ENCODE measurements around the gene KRT78.
"Not testable (repeated sequence)": the region's sequence is repeated elsewhere in the genome, so short reads cannot be mapped to it uniquely, and the experiment has no call there.

KRT78 gene

DNA sequence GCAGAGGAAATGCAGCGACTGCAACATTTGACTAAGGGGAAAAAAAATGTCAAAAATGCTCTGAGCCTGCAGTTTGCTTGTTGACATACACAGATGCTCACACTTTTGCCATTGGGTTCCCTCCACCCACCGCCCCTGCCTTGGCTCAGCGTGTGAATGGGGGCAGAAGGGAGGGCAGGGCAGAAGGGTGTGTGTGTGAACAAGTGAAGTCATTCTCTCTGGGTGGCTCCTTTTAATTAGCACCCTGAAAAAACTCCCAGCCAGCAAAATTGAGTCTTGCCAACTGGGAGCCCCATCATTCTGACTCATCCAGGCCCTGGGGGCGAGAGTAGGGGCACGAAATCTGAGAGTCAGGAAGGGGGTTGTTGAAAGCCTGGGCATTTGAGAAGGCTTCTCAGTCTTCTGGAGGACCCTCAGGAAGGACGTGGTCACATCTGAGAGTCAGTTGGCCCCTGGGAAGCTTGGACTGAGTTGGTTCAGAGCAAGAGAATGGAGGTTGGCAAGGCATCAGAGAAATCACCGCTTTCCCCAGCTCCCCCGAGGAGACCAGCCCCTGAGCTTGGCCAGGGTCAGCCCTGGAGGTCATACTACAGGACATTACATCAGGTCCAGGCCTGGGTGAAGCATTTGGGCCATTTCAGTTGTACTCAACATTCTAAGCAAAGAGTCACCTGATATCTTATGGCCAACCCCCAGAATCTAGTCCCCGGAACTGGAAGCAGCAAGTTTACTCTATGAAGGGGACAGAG is 22.7 kb upstream of the KRT78 start:
- DNase-seq: no peak

DNA sequence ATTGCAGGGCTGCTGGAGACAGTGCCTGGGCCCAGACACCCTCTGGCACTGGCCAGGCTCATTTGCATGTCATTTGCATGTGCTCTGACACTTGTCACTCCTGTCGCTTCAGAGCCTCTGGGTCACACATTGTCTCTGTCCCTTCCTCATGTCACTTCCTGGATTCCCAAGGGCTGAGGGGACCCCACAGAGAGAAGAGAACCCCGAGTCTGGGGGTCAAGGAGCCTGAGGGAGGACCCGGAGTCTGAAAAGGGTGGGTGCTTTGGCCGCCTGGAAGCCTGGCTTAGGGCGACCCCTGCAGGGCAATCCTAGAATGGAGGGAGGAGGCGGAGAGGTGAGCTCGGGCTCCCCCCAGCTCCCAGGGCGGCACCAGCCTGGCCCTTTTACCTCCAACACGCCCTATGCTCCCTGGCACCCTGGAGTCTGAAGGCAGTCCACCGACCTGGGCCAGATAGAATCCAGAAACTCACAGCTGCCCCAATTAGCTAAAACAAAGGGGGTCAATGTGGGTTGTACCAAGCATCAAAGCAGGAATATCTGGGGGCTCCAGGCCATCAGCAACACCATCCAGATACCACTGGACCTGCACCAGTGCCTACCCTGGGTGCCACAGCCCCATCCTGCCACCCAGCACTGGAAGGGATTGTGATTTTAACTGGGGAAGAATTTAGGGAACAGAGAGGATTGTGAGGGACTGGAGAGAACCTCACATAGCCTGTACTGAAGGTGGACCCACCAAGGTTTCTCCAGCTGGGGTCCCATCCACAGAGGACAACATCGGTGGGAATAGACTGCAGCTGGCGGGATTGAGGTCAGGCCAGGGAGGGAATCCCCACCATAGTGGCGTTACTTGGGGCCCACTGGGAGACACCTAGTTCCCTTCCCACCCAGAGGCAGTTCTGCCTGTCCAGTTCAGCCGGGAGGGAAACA is 21.8 kb upstream of the KRT78 start:
- no peak for DNase-seq

DNA sequence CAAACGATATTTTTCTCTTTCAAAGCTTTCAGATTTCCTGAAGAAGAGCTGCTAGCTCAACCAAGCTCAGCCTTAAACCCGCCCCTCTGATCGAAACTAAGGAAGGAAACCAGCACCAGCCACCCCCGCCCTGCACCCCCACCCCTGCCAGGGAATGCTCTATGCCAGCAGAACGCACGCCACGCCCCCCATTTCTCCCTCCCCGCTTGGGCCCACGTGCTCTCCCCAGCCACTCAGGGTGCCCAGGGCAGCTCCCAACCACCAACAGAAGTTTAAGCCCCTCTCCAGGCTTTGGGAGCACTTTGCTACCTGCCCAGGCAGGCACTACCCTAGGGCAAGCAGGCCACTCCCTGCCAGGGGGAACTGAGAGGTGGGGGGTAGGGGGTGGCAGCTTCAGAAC is 18.8 kb upstream of the KRT78 start:
- no peak for DNase-seq

DNA sequence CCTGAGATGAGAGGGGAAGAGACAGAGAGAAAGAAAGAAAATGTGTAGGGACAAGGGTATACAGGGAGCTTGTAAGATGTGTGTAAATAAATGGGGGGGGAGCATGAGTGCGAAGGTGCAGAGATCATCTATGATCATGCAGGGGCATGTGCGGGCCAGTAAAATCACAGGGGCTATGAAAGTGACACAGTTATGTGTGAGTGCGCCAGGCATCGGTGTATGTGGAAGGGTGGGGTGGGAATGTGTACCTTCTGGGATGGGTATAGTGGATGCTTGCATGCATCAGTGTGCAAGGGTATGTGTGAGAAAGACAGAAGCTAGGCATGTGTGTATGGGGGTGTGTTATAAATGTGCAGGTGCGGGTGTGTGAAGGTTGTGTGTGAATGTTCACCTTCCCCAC is 18.4 kb upstream of the KRT78 start:
- no peak for DNase-seq

DNA sequence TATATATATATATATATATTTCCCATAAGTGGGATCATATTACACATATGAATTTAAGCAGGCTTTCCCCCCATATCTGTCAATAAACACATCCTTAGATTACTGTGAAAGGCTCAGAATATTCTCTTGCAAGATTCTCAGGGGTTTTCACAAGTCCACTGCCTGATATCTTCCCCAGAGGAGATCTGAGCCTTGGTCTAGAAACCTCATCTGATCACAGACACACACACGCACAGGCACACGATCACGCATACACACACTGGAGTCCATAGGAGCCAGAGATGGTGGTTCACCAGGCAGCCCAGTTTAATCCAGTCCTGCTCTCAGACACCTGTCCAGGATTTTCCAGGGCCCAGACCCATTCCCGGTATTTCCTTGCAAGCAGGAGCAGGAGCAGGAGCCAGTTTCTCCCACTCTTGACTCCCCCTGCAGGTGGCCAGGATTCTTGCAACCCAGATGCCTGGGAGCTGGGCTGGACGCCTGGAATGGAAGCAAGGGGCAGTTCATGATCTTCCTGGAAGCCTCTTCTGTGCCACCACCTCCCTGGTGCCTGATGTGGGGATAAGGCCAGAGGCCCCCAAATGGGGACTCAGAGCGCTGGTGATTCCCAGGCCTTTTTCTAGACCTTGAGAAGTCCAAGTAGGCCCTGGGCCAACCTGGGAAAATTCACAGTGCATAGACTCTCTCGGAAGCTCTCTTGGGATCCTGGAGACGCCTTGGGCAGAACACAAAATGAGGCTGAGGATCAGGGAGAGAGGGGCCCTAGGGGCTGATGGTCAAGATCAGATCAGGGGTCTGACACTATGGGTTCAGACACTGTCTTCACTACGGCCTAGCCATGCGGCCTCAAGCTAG is 16.5 kb upstream of the KRT78 start:
- DNase-seq: peak; percentile 83

DNA sequence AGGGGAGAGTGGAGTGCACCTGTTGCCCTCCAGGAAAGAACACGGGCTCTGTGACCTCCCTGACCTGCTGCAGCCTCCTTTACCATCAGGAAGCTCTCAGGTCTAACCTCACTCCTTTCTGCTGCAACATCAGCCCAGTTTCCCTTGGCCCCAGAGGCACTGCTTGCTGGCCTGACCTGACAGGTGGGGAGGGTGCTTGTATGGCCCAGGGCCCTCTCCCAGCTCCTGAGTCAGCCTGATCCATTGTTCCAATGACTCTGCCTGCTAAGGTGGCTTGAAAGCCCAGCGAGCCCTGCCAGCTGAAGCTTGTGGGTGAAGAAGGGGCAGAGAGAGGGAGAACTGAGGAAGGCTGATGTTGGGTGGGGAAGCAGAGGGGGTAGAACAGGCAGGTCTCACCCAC is 13.2 kb upstream of the KRT78 start:
- no peak for DNase-seq

DNA sequence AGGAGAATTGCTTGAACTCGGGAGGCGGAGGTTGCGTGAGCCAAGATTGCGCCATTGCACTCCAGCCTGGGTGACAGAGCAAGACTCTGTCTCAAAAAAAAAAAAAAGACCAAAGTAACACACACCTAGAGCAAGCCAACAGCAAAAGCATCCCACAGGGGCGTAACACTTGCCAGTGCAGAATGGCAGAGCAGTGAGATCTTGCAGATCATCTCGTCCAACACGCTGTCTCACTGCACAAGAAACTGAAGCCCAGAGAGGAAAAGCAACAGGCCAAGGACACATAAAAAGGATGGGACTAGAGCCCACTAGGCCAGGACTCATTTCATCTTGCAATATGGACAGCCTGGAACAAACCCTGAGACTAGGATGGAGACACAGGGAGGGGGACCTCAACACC is 12.7 kb upstream of the KRT78 start:
- no peak for DNase-seq

DNA sequence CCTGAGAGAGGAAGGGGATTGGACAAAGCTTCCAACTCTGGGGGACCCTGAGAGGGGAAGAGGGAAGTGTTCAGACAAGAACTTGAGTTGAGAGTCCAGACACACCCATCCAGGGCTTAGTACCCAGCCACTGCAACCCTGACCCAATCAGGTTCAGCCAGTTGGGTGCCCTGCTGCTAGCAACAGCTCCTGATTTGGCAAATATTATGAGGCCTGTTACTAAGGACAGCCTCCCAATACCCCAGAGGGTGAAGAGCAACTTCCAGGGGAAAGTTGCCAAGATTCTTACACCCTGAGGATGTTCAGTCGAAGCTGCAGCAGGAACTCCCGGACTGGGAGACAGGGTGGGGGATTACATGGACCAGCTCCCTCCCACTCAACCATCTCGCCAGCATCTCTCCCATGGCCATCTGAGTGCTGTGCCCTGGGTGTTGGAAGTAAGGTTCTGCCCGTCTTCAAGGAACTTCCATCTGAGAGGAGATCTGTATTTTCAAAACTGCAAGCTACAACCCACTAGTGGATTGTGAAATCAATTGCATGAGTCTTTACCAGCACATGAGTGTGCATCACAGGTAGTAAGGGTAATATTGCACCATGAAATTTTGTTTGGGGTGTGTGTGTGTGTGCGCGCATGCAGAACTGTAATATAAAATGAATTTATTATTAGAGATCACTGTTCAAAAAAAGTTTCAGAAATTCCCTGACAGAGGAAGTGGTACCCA is 11.5 kb upstream of the KRT78 start:
- no peak for DNase-seq

DNA sequence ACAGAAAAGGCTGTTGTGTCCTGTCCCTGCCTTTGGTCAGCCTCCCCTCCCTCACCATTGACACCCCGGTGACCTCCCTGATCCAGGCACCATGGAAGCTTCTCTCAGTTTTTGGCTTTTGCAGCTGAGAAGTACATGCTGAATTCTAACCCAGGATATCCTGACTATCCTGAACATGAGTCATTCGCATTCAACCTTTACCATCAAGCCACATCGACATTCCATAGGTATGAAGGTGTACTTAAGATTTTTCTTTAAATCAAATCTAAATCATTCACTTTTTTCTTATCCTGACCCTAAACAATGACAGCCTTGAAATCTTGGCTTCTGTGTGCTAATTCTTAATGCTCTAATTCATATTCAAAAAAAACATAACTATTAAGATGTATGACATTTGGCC is 8.7 kb upstream of the KRT78 start:
- no peak for DNase-seq

DNA sequence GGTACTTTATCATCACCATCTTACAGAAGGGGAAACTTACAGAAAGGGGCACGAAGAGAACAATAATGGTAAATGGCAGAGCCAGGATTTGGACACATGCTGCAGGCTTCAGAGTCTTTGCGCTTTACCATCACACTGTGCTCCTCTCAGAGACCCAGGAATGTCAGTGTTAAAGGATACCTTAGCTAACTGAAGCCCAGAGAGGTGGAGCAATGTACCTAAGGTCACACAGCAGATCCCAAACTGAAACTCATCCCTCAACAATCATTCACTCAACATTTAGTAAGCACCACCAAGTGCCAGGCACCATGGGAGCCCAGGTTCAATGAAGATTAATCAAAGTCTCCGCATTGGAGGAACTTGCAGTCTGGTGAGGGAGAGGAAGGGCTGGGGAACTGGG is 8.0 kb upstream of the KRT78 start:
- no peak for DNase-seq

DNA sequence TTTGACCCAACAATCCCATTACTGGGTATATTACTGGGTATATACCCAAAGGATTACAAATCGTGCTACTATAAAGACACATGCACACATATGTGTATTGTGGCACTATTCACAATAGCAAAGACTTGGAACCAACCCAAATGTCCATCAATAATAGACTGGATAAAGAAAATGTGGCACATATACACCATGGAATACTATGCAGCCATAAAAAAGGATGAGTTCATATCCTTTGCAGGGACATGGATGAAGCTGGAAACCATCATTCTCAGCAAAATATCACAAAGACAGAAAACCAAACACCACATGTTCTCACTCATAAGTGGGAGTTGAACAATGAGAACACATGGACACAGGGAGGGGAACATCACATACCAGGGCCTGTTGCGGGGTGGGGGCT is 7.3 kb upstream of the KRT78 start:
- DNase-seq: not testable (repeated sequence)

DNA sequence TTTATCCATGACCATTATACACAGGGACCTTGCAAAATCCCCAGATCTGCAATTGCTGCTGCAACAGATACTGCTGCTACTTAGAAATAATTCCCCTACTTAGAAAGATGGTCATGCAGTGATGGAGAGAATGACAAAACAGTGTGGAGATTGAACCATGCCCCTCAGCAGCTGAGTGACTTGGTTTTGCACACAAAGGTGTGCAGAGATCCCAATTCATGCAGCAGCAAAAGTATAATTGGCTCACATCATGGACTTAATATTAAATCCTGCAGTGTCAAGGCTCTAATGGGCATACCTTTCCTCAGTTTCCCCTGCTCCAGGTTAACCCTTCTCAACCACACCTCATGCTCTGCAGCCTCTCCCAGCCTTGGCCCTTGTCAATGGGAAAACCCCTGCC is 3.0 kb upstream of the KRT78 start:
- DNase-seq: no peak

DNA sequence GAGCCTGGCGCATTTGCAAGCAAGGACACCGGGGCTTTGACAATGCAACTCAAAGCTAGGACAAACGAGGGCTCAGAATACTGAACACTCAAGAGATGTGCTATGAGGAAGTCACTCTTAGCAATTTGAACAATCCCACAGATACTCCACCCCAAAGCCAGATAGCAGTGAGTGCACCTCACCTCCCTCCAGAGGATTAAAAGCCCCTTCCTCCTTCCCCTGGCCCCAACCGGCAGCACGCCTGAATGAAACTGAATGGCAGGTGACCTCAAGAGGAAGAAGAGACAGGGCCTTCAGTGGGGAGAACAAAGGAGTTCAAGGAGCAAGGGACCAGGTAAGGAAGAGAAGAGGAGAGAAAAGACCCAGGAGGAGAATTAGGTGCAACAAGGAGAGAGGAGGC is 1.9 kb upstream of the KRT78 start:
- no peak for DNase-seq

DNA sequence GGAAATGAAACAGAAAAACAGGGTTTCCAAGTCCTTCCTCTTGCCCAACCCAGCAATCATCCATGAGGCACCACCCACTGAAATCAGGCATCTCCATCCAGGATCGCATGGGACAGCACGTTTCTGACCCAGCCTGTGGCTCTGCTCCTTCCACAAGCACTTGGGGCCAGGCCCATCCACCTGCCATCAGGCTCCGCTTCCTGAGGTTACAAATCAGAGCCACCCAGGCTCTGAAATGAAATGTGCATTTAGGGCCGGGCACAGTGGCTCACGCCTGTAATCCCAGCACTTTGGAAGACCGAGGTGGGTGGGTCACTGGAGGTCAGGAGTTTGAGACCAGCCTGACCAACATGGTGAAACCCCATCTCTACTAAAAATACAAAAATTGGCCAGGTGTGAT is 717 bp upstream of the KRT78 start:
- DNase-seq: no peak

DNA sequence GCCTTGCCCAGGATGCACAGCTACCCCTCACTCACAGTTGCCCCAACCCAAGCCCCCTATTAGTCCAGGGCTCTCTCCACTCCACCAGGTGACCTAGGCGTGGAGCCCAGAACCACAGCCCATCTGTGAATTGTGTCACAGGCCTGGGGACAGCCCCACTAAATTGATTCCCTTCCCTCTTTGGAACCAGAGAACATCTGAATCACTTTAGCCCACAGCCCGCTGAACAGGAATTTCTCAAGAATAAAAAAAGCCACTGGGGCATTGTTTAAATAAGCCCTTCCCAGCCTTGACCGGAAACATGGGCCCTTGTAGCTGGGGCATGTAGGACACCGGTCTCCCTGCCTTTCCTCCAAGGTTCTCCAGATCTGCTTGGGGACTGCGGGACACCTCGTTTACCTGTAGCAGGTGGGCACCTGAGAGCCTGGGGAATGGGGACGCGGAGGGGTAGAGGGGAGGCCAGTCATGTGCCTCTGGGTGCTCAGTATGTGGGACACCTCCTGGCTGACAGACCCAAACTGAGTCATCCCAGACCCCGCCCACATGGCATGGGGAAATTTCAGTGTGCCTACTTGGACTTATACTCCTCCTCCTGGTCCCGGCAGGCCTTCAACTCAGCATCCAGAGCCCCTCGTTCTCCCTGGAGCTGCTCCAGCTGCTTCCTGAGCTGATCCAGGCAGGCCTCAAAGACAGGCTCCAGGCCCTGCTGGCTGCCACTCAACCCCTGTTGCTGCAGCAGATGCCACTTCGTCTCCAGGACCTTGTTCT is 1.3 kb downstream of the KRT78 start:
- DNase-seq: no peak

DNA sequence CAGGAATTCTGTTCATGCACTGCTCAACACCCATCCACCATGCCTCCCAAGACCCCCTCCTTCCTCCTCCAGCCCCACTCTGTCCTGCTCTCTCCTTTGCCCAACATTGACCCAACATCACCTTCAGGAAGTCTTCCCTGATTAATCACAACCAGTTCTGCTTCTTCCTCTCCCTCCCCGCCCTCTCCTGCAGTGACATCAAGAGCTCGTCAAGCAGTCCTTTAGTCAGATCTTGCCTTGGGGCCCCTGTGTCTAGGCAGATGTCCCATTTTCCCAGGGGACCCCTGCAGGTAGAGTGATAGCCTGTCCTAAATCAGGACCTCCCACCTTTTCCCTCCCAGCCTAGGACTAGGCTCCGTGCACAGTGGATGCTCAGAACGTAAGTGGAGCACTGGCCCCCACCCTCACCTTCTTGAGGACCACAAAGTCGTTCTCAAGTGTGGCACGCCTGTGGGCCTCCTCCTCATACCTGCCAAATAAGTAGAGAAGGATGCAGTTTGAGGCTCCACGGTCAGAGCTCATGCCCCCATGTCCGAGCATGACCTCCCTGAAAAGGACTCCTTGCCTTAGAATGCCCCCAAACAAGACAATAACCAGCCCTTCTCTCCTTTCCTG is 2.3 kb downstream of the KRT78 start:
- DNase-seq: no peak

DNA sequence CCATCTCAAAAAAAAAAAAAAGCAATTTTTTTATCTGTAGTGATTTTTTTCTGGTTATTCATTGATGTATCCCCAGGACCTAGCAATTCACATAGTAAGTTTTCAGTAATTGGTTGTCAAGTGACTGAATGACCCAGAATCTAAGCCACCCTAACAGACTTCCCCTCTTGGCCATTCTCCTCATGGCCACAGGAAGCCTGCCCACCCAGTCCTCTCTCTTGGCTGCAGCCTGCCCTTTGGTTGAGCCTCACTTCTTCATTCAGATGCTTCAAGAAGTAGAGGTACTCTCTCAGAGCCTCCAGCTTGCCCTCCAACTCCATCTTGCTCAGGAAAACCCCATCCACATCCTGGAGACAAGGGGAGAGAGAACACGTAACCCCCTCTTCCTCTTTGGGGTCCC is 2.8 kb downstream of the KRT78 start:
- no peak for DNase-seq

DNA sequence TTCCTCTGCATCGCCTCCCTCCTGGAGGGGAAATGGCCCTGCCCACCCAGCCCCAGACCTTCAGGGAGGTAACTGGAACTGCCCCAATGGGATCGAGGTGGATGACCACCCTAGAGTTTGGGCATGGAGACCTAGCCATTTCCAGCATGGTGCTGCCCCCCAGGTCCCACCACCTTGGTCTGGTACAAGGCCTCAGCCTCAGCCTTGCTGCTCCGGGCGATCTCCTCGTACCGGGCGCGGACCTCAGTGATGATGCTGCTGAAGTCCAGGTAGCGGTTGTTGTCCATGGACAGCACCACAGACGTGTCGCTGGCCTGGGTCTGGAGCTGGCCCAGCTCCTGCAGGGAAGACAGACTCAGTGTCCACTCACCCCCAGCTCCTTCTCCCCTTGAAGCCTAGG is 4.4 kb downstream of the KRT78 start:
- no peak for DNase-seq

DNA sequence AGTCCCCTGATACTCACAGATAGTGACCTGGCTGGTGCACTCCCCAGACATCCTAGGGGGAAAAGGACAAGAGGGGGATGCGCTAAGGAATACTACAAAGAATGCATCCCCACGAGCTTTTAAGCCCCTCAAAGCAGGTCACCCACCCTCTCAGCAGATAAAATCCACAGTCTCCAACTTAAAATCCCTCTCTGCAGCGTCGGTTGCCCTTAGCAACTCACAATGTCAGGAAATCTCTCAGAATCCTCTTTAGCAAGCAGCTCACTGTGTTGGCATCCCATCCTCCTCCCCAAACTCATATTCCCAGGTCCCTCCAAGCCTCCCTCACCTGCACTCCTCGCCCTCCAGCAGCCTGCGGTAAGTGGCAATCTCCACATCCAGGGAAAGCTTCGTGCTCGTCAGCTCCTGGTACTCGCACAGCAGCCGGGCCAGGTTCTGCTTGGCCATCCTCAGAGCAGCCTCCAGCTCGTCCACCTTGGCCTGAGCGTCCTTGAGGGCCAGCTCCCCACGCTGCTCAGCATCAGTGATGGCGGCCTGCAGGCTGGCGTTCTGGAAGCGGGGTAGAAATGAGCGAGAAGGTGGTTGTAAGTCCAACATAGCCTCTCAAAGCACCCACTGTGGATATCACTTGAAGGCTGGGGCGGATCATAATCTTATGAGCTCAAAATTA is 9.2 kb downstream of the KRT78 start:
- DNase-seq: no peak

DNA sequence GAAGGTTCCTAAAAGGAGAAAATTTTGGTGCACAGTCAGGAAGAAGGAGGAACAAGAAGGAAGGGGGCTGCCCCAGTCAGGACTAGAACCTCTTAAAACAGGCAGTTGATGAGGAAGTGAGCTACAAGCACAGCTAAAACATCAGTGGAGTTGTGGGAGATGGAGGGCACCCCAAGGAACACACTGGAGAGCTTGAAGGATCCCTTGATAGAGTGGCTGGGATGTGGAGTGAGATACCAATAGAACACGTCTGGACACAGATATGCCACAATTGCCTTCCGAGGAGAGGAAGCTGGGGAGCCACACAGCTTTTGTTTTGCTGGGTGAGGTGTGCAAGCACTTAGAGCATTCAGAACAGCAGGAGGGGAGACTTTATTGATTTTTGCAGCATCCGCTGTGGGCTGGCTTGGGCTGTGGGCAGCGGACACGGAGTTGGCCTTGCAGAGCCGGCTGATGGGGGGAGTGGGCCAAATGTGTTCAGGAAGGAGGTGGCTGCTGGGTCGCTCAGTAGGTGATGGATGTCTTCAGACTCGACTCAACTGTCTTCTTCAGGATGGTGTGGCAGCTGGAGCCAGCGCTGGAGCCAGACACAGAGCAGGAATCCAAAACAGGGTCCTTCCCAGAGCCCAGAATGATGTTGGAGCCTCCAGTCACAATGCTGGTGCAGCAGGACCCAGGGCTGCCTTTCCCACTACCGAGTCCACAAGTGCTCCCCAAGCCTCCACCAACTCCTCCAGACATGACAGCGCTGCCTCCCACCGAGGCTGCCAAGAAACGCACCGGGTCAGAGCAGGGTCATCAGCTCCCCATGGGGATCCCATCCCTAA is 10.0 kb downstream of the KRT78 start:
- no peak for DNase-seq

All from NCI-H2029 (cell line).